Stimulated activated CD4-positive, alpha-beta T cell treated with anti-CD3 and anti-CD28 coated beads, Interleukin-1b, Interleukin-23, amount 100 ng/mL, for 1 hour (primary cell): ENCODE data around the gene GPATCH2.
"Not testable (repeated sequence)": the region's sequence is repeated elsewhere in the genome, so short reads cannot be mapped to it uniquely, and the experiment has no call there.

Source experiments
- DNase-seq, 2 donors: peaks; one replicate each; pipeline ENCODE4 v3.0.0-alpha.2; 2020; ENCODE audit warnings: low read depth in 2 of 2

GPATCH2 gene

DNA sequence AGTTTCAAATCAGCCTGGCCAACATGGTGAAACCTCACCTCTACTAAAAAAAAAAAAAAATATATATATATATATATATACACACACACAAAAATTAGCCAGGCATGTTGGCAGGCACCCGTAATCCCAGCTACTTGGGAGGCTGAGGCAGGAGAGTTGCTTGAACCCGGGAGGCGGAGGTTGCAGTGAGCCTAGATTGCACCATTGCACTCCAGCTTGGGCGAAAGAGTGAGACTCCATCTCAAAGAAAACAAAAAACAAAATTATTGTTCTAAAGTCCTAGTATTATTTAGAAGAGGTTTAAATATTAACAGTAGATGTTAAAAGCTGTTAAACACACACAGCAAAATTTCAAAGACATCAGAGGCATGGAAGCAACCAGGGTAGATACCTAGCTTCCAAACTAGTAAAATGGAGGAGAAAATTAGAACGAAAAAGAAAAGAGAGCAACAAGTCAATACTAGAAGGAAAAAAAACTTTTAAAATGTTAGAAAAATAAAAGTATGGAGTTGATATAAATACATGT lies 46.5 kb downstream of the GPATCH2 start:
- DNase-seq = not testable (repeated sequence)

DNA sequence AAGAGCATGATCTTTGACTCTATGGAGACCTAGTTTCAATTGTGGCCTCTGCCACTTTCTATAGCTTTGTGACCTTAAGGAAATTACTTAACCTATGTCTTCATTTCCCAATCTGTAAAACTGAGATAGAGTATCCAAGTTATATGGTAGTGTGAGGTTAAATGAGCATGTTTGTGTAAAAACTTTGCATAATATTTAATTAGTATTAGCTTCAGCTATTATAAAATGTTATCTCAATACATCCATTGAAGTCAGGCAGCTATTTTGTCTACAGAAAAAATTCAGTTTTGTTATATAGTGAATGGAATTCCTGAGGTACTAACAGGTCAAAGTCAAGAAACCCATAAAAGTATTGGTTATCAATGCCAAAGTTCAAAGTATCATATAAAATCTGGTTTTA lies 53.6 kb downstream of the GPATCH2 start:
- DNase-seq = no peak

DNA sequence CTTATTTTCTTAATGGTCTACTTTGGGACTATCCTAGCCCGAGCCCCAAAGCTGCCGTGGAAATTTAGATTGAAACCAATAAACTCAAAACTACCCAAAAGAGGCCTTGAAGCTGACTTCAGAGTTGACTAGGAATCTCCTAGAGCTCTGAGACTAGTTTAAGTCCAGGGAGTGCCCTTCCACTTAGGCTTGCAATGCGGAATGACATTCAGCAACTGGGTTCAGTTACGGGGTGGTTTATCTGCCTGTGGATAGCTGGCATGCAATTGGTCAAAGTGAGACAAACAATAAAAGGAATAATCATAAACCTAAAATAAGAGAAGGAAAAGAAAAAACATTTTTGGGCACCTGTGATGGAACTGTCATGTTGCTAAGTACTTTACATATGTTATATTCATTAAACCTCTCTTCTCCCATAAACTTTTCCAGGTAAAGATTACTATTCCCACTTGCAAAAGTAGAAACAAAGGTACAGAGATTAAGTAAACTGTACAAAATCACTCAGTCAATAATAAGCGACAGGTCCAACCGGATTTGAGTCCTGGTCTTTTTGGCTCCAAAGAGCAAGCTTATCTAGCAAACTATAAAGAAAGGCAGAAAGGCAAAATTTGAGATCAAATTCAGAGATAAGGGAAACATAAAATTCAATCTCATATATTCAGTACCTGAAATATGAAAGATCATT lies 56.5 kb downstream of the GPATCH2 start:
- no peak for DNase-seq

DNA sequence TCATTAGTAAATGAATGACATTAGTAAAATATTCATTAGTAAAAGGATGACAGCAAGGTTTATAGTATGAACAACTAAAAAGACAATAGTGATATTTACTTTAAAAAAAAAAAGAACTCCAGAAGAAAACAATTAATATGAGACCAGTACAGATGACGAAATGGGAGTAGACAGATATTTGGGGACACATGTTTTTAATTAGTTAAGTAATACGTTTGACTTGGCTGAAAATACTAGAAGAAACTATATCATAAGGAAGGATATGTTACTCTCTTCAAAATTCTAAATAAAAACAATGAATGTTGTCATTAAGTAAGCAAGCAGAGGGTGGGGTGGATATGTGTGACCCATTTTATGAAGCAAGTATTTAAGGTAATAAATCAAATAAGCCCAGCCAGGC lies 61.9 kb downstream of the GPATCH2 start:
- no peak for DNase-seq

DNA sequence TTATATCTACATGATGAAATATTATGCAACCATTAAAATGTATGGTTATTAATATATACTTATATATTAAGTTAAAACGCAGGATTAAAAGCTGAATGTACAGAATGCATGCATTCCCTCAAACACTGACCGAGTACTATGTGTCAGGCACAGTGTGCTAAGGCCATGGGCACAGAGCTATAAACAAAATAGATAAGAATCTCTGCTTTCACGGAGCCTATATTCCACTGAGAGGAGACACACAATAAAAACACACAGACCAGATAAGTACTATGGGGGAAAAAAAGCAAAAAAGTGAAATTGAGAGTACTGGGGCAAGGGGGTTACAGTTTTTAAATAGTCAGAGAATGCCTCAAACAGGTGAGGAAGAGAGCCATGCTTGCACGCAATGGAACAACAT lies 62.7 kb downstream of the GPATCH2 start:
- DNase-seq = no peak

DNA sequence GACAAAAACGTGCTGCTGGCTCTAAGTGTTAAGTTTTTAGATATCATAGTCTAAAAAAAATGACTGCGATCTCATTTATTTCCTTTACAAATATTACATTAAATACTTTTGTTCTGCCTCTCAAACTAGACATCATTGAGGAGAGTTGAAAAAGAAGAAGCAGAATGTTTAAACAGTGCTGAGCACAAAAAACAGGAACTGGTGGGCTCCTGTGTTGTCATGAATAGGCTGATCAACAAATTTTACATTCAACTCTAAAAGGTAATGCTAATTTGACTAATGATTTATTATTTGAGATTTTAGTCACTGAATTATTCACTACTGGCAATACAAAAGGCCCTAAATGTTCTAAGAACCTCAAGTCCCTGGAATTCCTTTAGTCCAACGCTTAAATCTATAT lies 66.1 kb downstream of the GPATCH2 start:
- DNase-seq = no peak

DNA sequence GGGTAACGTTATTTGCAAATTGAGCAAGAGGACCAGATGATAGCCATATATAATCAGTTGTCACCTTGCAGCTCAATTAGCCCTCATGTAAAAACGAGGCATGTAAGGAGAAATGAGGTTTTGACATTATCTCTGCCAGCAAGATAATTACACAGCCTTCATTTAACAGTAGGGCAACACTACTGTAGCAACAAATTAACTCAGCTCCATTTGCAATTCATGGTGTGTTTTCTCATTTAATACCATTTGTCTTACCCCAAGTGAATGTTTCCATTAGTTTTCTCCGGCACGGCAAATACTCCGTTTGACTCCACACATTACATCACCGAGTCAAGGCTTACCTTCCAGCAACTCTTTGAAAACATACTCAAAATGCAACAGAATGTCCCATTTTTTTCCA lies 66.7 kb downstream of the GPATCH2 start:
- no peak for DNase-seq

DNA sequence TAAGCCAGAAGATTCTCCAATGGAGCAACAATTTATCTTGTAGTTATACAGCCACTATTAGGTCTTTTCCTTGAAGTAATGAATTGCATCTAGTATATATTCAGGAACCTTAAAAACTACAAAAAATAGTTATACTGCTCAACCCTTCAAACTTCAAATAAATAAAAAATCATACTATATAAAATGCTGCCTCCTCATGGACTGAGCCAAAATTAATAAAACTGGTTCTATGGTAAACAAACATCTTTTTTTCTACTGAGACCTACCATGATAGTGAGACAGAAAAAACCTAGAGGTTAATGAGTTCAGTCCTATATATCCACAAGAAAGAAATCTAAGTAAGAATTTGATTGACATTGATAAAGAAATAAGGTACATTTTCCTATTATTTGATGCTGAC lies 67.7 kb downstream of the GPATCH2 start:
- DNase-seq = no peak

DNA sequence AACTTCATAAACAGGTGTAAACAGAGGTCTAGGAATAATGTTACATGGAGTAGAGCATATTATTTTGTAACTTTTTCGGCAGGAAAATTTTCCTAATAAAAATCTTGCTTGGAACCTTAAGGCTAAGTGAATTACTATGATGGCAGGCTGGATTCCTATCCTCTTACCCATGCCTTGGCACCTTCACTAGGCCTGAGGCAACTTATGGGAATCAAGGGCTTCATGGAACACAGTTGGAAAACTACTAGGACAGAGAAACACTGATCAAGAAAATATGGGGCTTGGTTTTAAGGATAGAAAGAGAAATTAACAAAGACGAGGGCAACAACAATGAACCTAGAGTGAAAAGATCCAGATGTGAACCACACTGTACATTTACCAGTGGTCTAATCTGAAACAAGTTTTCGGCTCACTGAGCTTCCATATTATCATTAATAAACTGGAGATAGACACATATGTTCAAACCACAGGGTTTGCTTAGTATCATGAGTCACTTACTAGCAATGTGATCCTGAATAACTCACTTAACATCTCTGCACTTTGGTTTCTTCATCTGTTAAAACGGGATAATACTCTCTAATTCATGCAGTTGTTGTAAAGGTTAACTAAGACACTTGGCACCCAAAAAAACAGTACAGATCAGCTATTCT lies 68.5 kb downstream of the GPATCH2 start:
- no peak for DNase-seq

DNA sequence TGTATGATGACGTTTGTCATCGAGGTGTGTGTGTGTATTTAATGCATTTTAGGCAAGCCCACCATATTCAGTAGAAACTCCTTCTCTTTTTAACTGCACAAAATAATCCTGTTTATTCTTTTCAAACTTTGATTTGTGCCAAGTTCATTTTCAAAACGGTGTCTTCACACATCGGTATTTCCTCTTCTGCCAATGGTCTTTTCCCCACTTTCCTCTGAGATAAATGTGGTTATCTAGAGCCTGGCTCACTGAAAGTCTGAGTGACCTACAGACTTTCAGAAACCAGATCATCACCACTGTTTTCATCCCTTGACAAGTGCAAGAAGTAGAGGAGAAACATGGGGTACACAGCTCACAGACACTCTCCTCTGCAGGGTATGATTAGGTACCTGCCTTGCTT lies 69.4 kb downstream of the GPATCH2 start:
- no peak for DNase-seq

DNA sequence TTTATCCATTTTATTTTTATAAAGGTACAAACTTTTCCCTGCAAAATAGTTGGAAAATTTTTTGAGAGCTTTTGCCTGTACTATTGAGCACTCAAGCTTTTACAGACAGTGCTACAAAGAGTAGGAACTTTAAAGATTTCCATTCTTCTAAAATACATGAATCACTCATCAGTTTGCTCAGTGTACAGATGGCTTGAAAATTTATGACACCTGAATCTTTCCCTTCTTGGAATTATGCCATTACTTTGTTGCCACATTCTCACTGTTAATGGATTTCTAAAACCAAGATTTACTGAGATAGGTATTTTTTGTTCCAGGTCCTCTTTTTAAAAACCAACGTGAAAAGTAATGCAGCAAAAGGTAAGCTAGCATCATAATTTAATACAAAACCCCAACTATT lies 76.0 kb downstream of the GPATCH2 start:
- no peak for DNase-seq

DNA sequence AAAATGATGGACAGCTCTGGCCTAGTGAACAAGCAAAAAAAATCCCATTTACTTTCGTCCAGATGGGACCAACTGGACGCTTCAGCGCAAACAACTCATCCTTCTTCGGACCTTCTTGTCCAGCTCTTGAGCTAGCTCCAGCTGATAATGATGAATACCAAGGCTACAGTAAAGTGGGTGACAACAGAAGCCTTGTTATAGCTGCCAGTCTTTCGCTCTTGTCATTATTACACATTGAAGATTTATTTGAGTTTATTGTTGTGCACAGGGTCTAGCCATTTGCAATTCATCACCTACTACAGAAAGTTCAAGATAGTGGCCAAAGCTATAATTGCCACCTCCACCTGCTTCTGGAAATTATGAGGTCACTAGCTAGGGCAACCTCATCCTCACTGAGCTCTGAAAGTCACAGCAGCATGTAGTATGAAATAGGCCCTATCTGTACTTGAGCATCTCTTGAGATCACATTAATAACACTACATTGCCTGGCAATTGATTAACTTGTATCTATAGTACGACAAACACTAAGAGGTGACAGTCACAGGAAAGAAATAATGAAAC lies 76.9 kb downstream of the GPATCH2 start:
- DNase-seq = no peak

DNA sequence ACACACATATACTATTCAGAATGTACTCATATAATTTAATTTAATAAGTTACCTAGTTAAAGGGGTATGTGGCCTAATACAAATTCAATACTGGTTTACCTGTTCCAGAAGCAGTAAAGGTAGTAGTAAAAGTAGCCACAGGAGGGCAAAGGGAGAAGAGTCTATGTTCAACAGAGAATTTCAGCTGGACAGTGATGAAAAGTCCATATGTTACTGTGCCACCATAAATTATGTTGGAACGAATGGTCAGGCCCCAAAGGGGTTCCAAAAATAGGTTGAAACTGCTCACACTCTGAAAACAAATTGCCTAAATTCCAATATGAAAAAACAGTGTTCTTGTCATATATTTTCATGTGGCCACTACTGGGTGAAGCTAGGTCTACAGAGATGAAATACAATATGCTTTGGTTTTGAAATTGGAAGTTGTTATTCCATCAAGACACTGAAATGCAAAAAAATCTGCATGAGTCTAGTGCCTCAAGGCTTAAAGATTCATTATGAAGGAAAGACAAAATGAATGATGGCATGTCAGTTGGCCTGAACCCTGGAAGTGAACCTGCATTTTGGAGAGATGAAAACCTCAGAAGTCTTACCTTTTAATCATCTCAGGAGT lies 78.4 kb downstream of the GPATCH2 start:
- no peak for DNase-seq

DNA sequence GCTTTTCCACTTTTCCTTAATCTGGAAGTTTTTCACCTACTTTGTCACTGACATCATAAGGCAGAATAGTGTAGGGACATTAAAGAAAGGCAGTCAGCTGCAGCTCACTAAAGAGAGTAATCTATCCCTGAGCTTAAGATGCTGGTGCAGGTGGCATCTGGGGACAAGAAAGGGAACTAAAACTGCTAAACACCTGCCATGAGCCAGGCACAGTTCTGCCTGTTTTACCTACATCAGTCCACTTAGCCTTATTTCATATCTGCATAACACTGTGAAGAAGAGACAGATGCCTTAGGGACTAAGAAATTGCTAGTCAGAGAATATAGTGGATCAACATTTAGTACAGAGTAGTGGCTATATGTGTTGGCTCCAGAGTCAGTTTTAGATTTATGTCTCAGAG lies 88.1 kb downstream of the GPATCH2 start:
- no peak for DNase-seq

DNA sequence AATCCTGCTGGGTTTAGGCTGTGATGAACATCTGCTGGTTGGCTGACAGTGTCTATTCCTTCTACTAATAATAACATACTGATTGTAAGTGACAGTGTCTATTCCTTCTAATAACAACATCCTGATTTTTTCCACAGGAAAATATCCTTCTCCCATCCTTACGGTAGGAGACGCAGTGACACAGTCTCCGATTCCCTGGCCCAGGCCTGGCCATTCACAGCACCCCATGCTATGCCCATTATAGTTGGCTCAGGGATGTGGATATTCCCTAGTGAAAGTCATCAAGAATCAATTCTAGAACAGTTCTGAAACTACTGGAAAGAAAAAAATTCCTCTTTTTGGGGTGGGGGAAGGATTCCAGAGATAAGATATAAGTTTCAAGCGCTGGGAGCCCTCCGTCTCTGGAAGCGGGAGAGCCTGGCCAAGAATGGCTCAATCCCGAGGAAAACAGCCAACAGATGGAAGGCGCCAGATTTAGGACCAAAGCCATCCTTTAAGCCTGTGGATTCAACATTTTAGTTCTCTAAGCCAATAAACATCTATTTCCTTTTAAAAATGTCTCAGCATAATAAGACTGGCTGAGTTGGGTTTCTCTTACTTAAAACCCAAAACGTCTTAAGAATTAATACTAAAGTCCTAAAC lies 88.6 kb downstream of the GPATCH2 start:
- no peak for DNase-seq

DNA sequence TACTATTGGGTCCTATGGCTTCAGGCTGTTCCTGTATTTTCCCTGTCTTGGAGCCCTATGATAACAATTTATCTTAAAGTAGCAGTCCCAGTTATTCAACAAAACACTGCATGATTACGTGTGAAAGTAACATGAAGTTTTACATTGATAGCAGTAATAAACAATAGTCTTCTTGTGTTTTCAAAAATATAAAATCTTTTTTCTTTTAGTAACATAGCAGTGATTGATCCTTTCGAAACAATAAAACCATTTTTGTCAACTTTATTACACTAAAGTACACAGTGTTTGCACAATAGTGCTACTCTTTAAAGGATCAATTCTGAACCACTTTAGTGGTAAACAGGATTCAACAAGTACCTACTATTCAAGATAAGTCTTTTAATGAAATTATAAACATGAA lies 90.6 kb downstream of the GPATCH2 start:
- no peak for DNase-seq

DNA sequence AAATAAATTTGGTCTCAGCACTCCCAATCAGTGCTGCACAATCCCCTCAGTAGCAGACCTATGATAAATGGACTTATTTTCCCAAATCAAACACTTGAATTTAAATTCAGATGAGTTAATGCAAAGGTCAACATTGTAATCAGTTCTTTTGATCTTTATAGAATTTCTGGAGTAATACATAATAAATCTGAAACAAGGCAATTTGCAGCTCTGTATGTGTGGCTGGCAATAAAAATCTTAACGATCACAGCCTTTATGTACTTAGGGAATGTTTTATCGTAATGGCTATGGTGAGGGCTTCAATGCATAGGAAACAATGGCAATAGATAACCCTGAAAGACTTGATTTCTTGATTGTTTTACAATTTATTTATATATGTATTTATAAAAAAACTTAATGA lies 91.4 kb downstream of the GPATCH2 start:
- no peak for DNase-seq

DNA sequence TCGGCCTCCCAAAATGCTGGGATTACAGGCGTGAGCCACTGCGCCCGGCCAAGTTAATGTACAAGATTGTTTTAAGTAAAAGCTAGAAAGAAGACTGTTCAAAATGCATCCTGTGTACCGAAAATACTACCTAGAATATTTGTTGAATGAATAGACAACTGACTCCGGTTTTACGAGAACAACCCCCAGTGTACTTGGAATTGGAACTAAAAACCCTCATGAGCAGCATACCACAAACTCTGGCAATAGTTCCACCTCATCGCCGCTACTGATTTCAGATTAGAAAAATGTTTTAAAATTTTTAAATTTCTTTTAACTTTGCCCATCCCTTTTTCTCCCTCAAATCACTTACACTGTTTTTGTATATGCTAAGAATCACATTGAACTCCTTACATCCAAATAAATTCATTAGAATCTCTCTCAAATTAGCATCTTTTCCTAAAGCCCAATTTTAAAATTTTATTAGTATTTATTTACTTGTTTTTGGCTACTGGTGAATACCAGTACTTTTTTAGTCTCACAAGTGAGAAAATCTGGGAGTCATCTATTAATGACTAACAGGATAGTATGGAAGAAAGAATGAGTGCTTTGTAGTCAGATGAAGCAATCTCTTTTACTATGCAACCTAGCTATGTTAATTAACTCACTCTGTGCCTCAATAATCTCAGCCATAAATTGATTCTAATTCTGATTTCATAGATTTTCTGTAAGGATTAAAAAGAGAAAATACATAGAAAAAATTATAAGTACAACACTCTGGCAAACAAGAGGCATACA lies 95.1 kb downstream of the GPATCH2 start:
- no peak for DNase-seq

DNA sequence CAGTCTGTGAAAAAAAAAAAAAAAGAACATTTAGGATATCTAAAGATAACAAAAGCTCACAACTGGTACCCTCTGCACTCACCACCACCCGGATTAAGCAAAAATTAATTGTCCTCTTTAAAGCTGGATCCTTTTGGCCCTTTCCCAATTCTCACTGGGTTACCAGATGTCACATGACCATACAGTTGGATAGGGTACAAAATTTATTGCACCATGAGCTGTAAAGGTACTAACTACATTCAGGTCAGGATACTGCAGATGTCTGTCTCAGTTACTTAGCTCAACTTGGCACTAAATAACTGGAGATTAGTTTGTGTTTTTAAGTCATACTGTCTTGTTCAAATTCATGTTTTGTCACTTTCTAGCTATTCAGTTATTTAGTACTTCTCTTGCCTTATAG lies 96.3 kb downstream of the GPATCH2 start:
- DNase-seq = no peak

DNA sequence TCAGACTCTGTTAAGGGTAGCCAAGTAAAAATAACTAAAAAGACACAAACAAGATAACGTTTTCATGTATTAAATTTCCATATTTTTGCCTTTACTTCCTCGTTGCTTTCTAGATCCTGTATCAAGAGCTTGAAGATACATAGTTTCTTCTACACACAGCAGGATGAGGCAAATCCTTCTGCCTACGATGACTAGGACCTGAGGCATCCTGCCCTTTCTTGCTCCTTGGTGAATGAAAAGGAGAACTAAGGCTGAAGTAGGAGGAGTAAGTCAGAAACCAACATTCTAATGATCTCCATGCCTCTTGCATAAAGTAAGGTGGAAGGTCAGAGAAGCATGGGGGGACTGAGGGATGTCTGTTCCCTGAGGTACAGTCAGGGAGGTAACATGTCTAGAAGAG lies 102.6 kb downstream of the GPATCH2 start:
- no peak for DNase-seq

DNA sequence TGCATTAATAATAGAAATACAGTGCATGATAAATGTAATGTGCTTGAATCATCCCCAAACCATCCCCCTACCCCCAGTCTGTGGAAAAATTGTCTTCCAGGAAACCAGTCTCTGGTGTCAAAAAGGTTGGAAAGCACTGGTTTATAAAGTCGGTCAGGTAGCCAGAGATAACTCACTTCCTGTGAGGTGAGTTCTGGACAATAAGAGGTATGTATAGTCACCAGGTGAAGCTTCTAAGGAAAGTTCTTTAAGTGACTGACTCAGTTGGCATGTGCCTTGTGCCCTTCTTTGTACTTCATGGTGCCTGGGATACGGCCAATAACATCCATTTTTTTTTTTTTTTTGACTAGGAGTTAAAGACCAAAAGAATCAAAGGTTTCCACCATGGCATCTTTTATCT lies 103.7 kb downstream of the GPATCH2 start:
- no peak for DNase-seq

DNA sequence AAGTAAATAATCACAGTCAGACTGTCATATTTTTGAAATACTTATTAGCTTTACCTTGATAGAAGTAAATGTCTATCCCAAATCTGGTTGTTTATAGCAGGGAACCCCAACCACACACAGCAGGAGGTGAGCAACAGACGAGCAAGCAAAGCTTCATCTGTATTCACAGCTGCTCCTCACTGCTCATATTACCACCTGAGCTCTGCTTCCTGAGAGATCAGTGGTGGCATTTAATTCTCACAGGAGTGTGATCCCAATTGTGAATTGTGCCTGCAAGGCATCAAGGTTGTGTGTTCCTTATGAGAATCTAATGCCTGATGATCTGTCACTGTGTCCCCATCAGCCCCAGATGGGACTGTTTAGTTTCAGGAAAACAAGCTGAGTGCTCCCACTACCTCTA lies 104.3 kb downstream of the GPATCH2 start:
- no peak for DNase-seq
